ENCODE results near the gene IFIT1. TPM values are rescaled to one million over a fixed set of nuclear protein-coding genes. Genes with fewer than 3 reads are reported as not detected.

IFIT1 gene
- total and polyA plus RNA-seq, 2 experiments from 2014 or later, result 1.5 to 3.9 TPM

DNA sequence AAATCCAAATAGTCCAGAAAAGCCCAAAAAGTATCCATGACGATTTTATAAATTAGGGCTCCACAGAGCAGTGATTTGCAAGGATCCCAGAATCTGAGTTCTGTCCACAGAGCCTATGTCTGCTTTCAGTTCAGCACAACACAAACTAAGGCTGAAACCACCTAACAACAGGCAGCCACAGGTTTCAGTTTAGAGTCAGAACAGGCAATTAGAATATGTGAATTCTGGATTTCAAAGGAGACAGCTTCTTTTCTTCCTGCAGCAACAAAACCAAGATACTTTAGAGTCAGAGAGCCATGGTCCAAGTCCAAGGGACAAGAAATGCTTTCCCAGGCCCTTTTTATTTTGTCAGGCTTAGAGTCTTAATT lies 41.0 kb upstream of the IFIT1 start:
- Mint-ChIP-seq H3K27me3 (ENCODE audit: insufficient read depth, low read depth, poor library complexity) (no peaks in the 10 kb centered on the region), H3K36me3 (ENCODE audit: low read depth) (peaks cover 12% of the 10 kb centered on the region), H3K27ac (peak overlapping the region; percentile 77), H3K4me1 (peaks cover 53% of the 10 kb centered on the region), H3K4me3 (no peak overlapping the region), H3K9me3 (peaks cover 11% of the 10 kb centered on the region)
- ATAC-seq, result peak; percentile 24; the same call in 2 of the 3 replicates
- Histone ChIP-seq H3K27ac (ENCODE audit: low read depth) (peak overlapping the region; percentile 62), H3K9me2 (ENCODE audit: insufficient read depth) (peaks cover 13% of the 10 kb centered on the region; the same call in 1 of the 2 replicates), H4K20me1 (replicated peaks; ENCODE audit: insufficient read depth) (no peaks in the 10 kb centered on the region), H3F3A (replicated peaks; ENCODE audit: low read depth) (no peaks in the 10 kb centered on the region), H3K79me2 (replicated peaks; ENCODE audit: insufficient read depth) (no peaks in the 10 kb centered on the region), H3K4me2 (peak overlapping the region; percentile 15; the same call in 1 of the 2 replicates), H3K27me3 (ENCODE audit: insufficient read depth) (no peaks in the 10 kb centered on the region), H2AFZ (peak overlapping the region; percentile 78; the same call in 1 of the 2 replicates), H3K4me1 (ENCODE audit: insufficient read depth) (peaks cover 56% of the 10 kb centered on the region), H3K36me3 (ENCODE audit: insufficient read depth) (no peaks in the 10 kb centered on the region; the same call in 1 of the 2 replicates), H3K4me3 (no peak overlapping the region)
- DNase-seq (ENCODE audit: low spot score), result no peak
- no peak for TF ChIP-seq NANOG (IDR thresholded peaks at IDR 0.05; ENCODE audit: borderline replicate concordance)
- TF ChIP-seq POLR2AphosphoS5 (IDR thresholded peaks at IDR 0.05; ENCODE audit: low read depth), result no peak
- TF ChIP-seq, protein P1, sequence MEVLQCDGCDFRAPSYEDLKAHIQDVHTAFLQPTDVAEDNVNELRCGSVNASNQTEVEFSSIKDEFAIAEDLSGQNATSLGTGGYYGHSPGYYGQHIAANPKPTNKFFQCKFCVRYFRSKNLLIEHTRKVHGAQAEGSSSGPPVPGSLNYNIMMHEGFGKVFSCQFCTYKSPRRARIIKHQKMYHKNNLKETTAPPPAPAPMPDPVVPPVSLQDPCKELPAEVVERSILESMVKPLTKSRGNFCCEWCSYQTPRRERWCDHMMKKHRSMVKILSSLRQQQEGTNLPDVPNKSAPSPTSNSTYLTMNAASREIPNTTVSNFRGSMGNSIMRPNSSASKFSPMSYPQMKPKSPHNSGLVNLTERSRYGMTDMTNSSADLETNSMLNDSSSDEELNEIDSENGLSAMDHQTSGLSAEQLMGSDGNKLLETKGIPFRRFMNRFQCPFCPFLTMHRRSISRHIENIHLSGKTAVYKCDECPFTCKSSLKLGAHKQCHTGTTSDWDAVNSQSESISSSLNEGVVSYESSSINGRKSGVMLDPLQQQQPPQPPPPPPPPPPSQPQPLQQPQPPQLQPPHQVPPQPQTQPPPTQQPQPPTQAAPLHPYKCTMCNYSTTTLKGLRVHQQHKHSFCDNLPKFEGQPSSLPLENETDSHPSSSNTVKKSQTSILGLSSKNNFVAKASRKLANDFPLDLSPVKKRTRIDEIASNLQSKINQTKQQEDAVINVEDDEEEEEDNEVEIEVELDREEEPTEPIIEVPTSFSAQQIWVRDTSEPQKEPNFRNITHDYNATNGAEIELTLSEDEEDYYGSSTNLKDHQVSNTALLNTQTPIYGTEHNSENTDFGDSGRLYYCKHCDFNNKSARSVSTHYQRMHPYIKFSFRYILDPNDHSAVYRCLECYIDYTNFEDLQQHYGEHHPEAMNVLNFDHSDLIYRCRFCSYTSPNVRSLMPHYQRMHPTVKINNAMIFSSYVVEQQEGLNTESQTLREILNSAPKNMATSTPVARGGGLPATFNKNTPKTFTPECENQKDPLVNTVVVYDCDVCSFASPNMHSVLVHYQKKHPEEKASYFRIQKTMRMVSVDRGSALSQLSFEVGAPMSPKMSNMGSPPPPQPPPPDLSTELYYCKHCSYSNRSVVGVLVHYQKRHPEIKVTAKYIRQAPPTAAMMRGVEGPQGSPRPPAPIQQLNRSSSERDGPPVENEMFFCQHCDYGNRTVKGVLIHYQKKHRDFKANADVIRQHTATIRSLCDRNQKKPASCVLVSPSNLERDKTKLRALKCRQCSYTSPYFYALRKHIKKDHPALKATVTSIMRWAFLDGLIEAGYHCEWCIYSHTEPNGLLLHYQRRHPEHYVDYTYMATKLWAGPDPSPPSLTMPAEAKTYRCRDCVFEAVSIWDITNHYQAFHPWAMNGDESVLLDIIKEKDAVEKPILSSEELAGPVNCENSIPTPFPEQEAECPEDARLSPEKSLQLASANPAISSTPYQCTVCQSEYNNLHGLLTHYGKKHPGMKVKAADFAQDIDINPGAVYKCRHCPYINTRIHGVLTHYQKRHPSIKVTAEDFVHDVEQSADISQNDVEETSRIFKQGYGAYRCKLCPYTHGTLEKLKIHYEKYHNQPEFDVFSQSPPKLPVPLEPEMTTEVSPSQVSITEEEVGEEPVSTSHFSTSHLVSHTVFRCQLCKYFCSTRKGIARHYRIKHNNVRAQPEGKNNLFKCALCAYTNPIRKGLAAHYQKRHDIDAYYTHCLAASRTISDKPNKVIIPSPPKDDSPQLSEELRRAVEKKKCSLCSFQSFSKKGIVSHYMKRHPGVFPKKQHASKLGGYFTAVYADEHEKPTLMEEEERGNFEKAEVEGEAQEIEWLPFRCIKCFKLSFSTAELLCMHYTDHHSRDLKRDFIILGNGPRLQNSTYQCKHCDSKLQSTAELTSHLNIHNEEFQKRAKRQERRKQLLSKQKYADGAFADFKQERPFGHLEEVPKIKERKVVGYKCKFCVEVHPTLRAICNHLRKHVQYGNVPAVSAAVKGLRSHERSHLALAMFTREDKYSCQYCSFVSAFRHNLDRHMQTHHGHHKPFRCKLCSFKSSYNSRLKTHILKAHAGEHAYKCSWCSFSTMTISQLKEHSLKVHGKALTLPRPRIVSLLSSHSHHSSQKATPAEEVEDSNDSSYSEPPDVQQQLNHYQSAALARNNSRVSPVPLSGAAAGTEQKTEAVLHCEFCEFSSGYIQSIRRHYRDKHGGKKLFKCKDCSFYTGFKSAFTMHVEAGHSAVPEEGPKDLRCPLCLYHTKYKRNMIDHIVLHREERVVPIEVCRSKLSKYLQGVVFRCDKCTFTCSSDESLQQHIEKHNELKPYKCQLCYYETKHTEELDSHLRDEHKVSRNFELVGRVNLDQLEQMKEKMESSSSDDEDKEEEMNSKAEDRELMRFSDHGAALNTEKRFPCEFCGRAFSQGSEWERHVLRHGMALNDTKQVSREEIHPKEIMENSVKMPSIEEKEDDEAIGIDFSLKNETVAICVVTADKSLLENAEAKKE (CRISPR knock-in tag; IDR thresholded peaks at IDR 0.05), result no peak
- TF ChIP-seq STAT1 (IDR thresholded peaks at IDR 0.05; ENCODE audit: unreplicated experiment), result no peak
- no peak for TF ChIP-seq ZNF331 (CRISPR knock-in tag; IDR thresholded peaks at IDR 0.05; ENCODE audit: low read depth)
- TF ChIP-seq EZH2phosphoT487 (IDR thresholded peaks at IDR 0.05; ENCODE audit: unreplicated experiment), result no peak
